Measurements from ENCODE around the gene PARD3B. TPM values are rescaled to one million over a fixed set of nuclear protein-coding genes. Genes with fewer than 3 reads are reported as not detected.

Gene PARD3B
- total and polyA plus RNA-seq, 10 of the 15 experiments (the other 5 are each of a cell fraction or from before 2014, with no cell fraction given) = 0.01 to 0.54 (median 0.07) TPM; not detected in 7

DNA sequence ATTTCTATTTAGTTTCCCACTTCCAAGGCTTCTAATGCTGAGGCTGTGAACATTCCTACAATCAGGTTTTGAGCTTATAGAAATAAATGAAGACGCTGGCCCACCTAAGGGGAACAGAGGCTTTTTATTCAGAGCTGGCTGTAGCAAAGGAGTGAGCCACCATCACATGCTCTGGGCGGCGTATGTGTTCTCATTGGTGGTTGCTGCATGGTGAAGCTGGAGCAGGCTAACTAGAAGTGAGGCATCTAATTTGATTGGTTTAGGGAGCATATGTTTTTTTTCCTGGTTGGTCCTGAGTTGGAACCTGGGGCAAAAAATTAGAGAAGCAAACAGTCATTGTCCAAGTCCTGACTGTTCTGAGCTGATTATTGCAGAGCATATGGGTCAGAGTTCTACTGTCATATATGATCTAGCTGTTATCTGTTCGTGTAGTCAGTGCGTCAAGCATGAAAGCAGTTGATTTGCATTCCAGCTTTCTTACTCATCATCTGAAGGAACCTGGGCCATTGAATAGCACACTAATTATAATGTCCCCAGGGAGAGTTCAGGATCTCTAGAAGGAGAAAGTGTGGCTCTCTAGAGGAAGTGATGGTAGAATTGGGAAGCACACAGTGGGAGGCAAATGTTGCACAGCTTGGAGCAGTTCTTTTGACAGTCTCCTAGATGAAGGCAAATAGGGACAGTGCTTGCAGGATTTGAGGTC, 279.6 kb downstream of the PARD3B start:
- RAD21 ChIA-PET (ENCODE audit: unreplicated experiment) = no interaction called here
- no peak for ATAC-seq
- Histone ChIP-seq H2AFZ (ENCODE audit: control insufficient read depth, low read depth, low read length) (no peak overlapping the region), H3K79me2 (ENCODE audit: control insufficient read depth, insufficient read depth, low read length) (no peaks in the 10 kb centered on the region), H3K36me3 (ENCODE audit: control insufficient read depth in 2 of 2, insufficient read depth in 2 of 2, low read length in 1 of 2) (no peaks in the 10 kb centered on the region), H3K4me3 (no peak overlapping the region), H4K20me1 (ENCODE audit: control insufficient read depth, insufficient read depth) (no peaks in the 10 kb centered on the region), H3K9ac (ENCODE audit: control insufficient read depth, insufficient read depth, low read length) (no peak overlapping the region), H3K27ac (ENCODE audit: control insufficient read depth, insufficient read depth) (no peak overlapping the region), H3K4me2 (ENCODE audit: control insufficient read depth, insufficient read depth) (no peak overlapping the region), H3K9me3 (replicated peaks; ENCODE audit: control insufficient read depth, insufficient read depth, low read length) (no peaks in the 10 kb centered on the region), H3K4me1 (ENCODE audit: control insufficient read depth, insufficient read depth, low read length) (no peaks in the 10 kb centered on the region), H3K27me3 (replicated peaks in 1 of 2; ENCODE audit: control insufficient read depth in 2 of 2, insufficient read depth in 2 of 2, low read length in 1 of 2) (no peaks in the 10 kb centered on the region)
- 35% methylated on average over 5 of the region's 5 CpGs for WGBS (ENCODE audit: insufficient coverage, insufficient replicate concordance, low lambda C conversion rate, missing lambda C conversion rate)
- no peak for DNase-seq (ENCODE audit: low read depth, low spot score)
- no TSS peak for BruUV-seq (replicated peaks)
- CTCF ChIA-PET = no interaction called here
- FAIRE-seq = no peak
- SMC1A ChIA-PET (ENCODE audit: uncharacterized antibody, unreplicated experiment) = interaction anchor here (2.2 kb wide), 1 partner anchor 9 kb away, joined by 7 read pairs; no protein-coding TSS in a partner anchor
- in situ Hi-C loops (cut with MboI) = no loop called here
- POLR2A ChIA-PET = no interaction called here
- TF ChIP-seq CBFB (IDR thresholded peaks at IDR 0.05; ENCODE audit: low read depth) = no peak
- TF ChIP-seq PML (IDR thresholded peaks at IDR 0.05; ENCODE audit: low read length) = no peak
- TF ChIP-seq YBX1 (IDR thresholded peaks at IDR 0.05) = no peak
- TF ChIP-seq BACH1 (IDR thresholded peaks at IDR 0.05; ENCODE audit: borderline replicate concordance) = no peak
- TF ChIP-seq CHD2 (IDR thresholded peaks at IDR 0.05; ENCODE audit: borderline replicate concordance, low read depth, low read length) = no peak
- TF ChIP-seq FOXK2 (IDR thresholded peaks at IDR 0.05) = no peak
- TF ChIP-seq CBX5 (IDR thresholded peaks at IDR 0.05; ENCODE audit: low read depth) = no peak
- TF ChIP-seq MTA2 (IDR thresholded peaks at IDR 0.05; ENCODE audit: low read depth) = no peak
- no peak for TF ChIP-seq ZNF384 (IDR thresholded peaks at IDR 0.05; ENCODE audit: borderline replicate concordance, low read depth, low read length)
- no peak for TF ChIP-seq NR2F1 (conservative IDR thresholded peaks at IDR 0.05)
- no peak for TF ChIP-seq RCOR1 (conservative IDR thresholded peaks at IDR 0.05; ENCODE audit: low read depth, low read length)
- no peak for TF ChIP-seq KAT2A (conservative IDR thresholded peaks at IDR 0.05; ENCODE audit: control insufficient read depth, low read depth, low read length)
- TF ChIP-seq SREBF2 (IDR thresholded peaks at IDR 0.05; ENCODE audit: low read length) = no peak
- TF ChIP-seq MEF2B (IDR thresholded peaks at IDR 0.05; ENCODE audit: partially characterized antibody, poor library complexity, severe bottlenecking) = no peak
- TF ChIP-seq EED (IDR thresholded peaks at IDR 0.05; ENCODE audit: low read depth) = no peak
- TF ChIP-seq STAT3 (IDR thresholded peaks at IDR 0.05; ENCODE audit: low read depth, low read length) = no peak
- intact Hi-C loops (cut with micrococcal nuclease; ENCODE audit: unreplicated experiment) = no loop called here
